GM12878 (cell line): ENCODE results near the gene AKAP1. TPM values are rescaled to one million over a fixed set of nuclear protein-coding genes. Genes with fewer than 3 reads are reported as not detected.

Experiments
- ATAC-seq: fragments of 200-7000 bp; cut with Tn5 transposase; 3 replicates; pipeline ENCODE4 v1.9.1; 2020; ENCODE audit warnings: mild to moderate bottlenecking, moderate library complexity
- BruUV-seq: library from RNA; stranded (reverse); fragments of 400-500 nt; replicated peaks from 2 replicates; lab custom pipeline; 2021; lab: Mats Ljungman, UMichigan
- CTCF ChIA-PET: fragments of 300-600 bp; sonication (Branson Sonifier 250); formaldehyde crosslinking; extraction: SDS; loops from one replicate; lab custom pipeline; 2021; ENCODE audit warnings: inconsistent platforms; lab: Yijun Ruan, JAX
- POLR2A ChIA-PET: fragments of 350-600 bp; formaldehyde crosslinking; extraction: SDS; loops from one replicate; lab custom pipeline; 2021; ENCODE audit warnings: inconsistent platforms; lab: Charles Lee
- RAD21 ChIA-PET: fragments of 300-600 bp; sonication (Branson Sonifier 250); formaldehyde crosslinking; loops from one replicate; lab custom pipeline; 2023; ENCODE audit warnings: antibody characterized with exemption; ENCODE audit not compliant: unreplicated experiment; lab: Charles Lee
- SMC1A ChIA-PET: fragments of 300-600 bp; sonication (Branson Sonifier 250); formaldehyde crosslinking; loops from one replicate; lab custom pipeline; 2023; ENCODE audit not compliant: unreplicated experiment, uncharacterized antibody; lab: Charles Lee
- DNase-seq: peaks from one replicate; pipeline ENCODE4 v3.0.0-alpha.2; 2011; ENCODE audit warnings: low read depth, low spot score
- FAIRE-seq: peaks from 3 replicates; lab custom pipeline; 2011; peaks lifted over from hg19 to GRCh38; lab: Jason Lieb, UNC
- H2AFZ ChIP-seq: 2 replicates; pipeline ENCODE4 v1.6.0; 2011; ENCODE audit warnings: low read depth, low read length, control low read depth; ENCODE audit not compliant: control insufficient read depth
- H3K27ac ChIP-seq: 2 replicates; pipeline ENCODE4 v1.5.1; 2011; ENCODE audit warnings: control low read depth; ENCODE audit not compliant: control insufficient read depth, insufficient read depth
- H3K27me3 ChIP-seq, 2 experiments: replicated peaks in 1 of 2; 2 replicates each; pipeline versions ENCODE4 v1.6.0 to v1.6.1; 2011; ENCODE audit warnings: low read length in 1 of 2; ENCODE audit not compliant: control insufficient read depth in 2 of 2, insufficient read depth in 2 of 2
- H3K36me3 ChIP-seq, 2 experiments: 2 replicates each; pipeline ENCODE4 v1.5.1; 2011; ENCODE audit warnings: low read length in 1 of 2; ENCODE audit not compliant: control insufficient read depth in 2 of 2, insufficient read depth in 2 of 2
- H3K4me1 ChIP-seq: 2 replicates; pipeline ENCODE4 v1.6.1; 2011; ENCODE audit warnings: mild to moderate bottlenecking, low read length, moderate library complexity, mixed read lengths; ENCODE audit not compliant: control insufficient read depth, insufficient read depth
- H3K4me2 ChIP-seq: 2 replicates; pipeline ENCODE4 v1.6.0; 2011; ENCODE audit warnings: control low read depth; ENCODE audit not compliant: control insufficient read depth, insufficient read depth
- H3K4me3 ChIP-seq: fragments of 200-600 bp; sonication (generic); 2 replicates; pipeline ENCODE4 v1.5.1; 2016
- H3K79me2 ChIP-seq: 2 replicates; pipeline ENCODE4 v1.6.0; 2011; ENCODE audit warnings: low read length; ENCODE audit not compliant: control insufficient read depth, insufficient read depth
- H3K9ac ChIP-seq: 2 replicates; pipeline ENCODE4 v1.8.0; 2011; ENCODE audit warnings: low read length, control low read depth, mixed read lengths; ENCODE audit not compliant: control insufficient read depth, insufficient read depth
- H3K9me3 ChIP-seq: replicated peaks from 3 replicates; pipeline ENCODE4 v1.5.1; 2011; ENCODE audit warnings: mild to moderate bottlenecking, low read length; ENCODE audit not compliant: control insufficient read depth, insufficient read depth
- H4K20me1 ChIP-seq: 2 replicates; pipeline ENCODE4 v1.6.0; 2011; ENCODE audit not compliant: control insufficient read depth, insufficient read depth
- CTCF ChIP-seq, 3 experiments: IDR thresholded peaks in 2 of 3; conservative IDR thresholded peaks in 1 of 3; 2 replicates each; pipeline ENCODE4 v1.5.1; 2011; ENCODE audit warnings: low read depth in 3 of 3, low read length in 3 of 3, mild to moderate bottlenecking in 3 of 3, control low read depth in 2 of 3, moderate library complexity in 2 of 3, inconsistent platforms in 1 of 3, mixed read lengths in 1 of 3; ENCODE audit not compliant: control insufficient read depth in 2 of 3, insufficient read depth in 1 of 3; ENCODE audit errors: extremely low read depth in 1 of 3
- EED ChIP-seq: sonication (generic); IDR thresholded peaks from 2 replicates; pipeline ENCODE4 v1.6.1; 2016; ENCODE audit warnings: antibody characterized with exemption, low read depth
- KLF5 ChIP-seq: fragments of 450-650 bp; IDR thresholded peaks from 2 replicates; pipeline ENCODE4 v1.6.1; 2014; ENCODE audit warnings: mild to moderate bottlenecking; ENCODE audit not compliant: partially characterized antibody
- NFIC ChIP-seq: IDR thresholded peaks from 2 replicates; pipeline ENCODE4 v1.6.1; 2012; ENCODE audit warnings: low read depth, mild to moderate bottlenecking, inconsistent platforms, low read length, moderate library complexity
- SPI1 ChIP-seq: IDR thresholded peaks from 2 replicates; pipeline ENCODE4 v1.6.1; 2011; ENCODE audit warnings: low read depth, mild to moderate bottlenecking, low read length, moderate library complexity, borderline replicate concordance; ENCODE audit not compliant: insufficient read depth
- WRNIP1 ChIP-seq: IDR thresholded peaks from 2 replicates; pipeline ENCODE4 v1.6.1; 2011; ENCODE audit warnings: low read depth, low read length, improper control_type of control experiment, borderline replicate concordance
- ZNF384 ChIP-seq: IDR thresholded peaks from 2 replicates; pipeline ENCODE4 v1.6.1; 2012; ENCODE audit warnings: low read depth, mild to moderate bottlenecking, low read length, improper control_type of control experiment, borderline replicate concordance
- WGBS: methylation state at CpG from one replicate; pipeline ENCODE4 v1.1.6; 2016; ENCODE audit warnings: low lambda C conversion rate; ENCODE audit not compliant: insufficient replicate concordance, insufficient coverage; ENCODE audit errors: missing lambda C conversion rate; 5-methylcytosine and 5-hydroxymethylcytosine counted together
- in situ Hi-C: fragments of 300-500 bp; cut with MboI; formaldehyde crosslinking; loops from 9 replicates; pipeline ENCODE4 v1.14.3; 2018; ENCODE audit warnings: mixed read lengths
- intact Hi-C: fragments of 100-400 bp; cut with micrococcal nuclease; formaldehyde crosslinking; loops from one replicate; pipeline ENCODE4 v1.14.2; 2022; ENCODE audit not compliant: unreplicated experiment
- polyA plus RNA-seq, 11 experiments: library from polyadenylated mRNA; depleted of rRNA in 4 of 11; unstranded in 6 of 11; stranded (reverse) in 5 of 11; fragments of >200 nt; fragmentation: Nextera tagmentation in 4 of 11; fragmentation: Illumina TruSeq in 1 of 11; extraction: Ambion mirVana in 4 of 11; extraction: Trizol in 1 of 11; gene quantifications; 1 replicate in 1 of 11; 2 replicates in 10 of 11; pipeline versions ENCODE4 v1.2.1 to v1.2.3, GENCODE V29; 2011 to 2016; ENCODE audit warnings: inconsistent platforms in 2 of 11, missing spikeins in 2 of 11, low read depth in 1 of 11
- total RNA-seq, 4 experiments: library from RNA; depleted of rRNA in 3 of 4; stranded (reverse); fragments of >200 nt in 3 of 4; fragmentation: Illumina TruSeq in 1 of 4; extraction: Trizol in 1 of 4; gene quantifications; 2 replicates each; pipeline versions ENCODE4 v1.2.1 to v1.2.3, GENCODE V29; 2013 to 2021
- TF ChIP-seq, protein P1 (sequence below): IDR thresholded peaks from 2 replicates; pipeline ENCODE4 v1.6.1; 2012; ENCODE audit warnings: improper control_type of control experiment, low read depth, low read length; ENCODE audit not compliant: insufficient replicate concordance

AKAP1 gene
- total and polyA plus RNA-seq, 10 of the 15 experiments (the other 5 are each of a cell fraction or from before 2014, with no cell fraction given) = 11.9 to 50.5 (median 38.1) TPM

DNA sequence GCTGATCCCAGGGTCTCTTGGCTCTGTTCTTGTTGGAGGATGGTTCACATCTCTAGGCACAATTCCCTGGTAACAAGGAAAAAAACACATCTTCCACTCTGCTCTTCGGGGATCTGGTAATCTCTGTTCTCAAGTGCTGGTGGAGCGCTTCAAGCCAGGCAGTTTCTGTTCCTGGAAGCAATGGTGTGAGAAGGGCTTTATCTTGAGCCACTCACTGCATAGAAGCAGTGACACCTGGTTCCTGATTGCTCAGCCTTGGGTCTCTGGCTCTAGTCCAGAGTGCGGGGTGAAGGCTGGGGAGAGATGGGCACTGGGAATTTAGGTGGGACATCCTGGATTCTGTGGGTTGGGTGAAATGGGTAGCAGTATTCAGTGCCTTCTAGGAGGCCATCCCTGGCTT lies 14.1 kb downstream of the AKAP1 start:
- Histone ChIP-seq H3K4me3 (no peak overlapping the region; the same call in 1 of the 2 replicates), H3K9ac (peak overlapping the region; percentile 28; the same call in 1 of the 2 replicates), H3K4me2 (peak overlapping the region; percentile 54), H3K27ac (peak overlapping the region; percentile 56), H3K27me3 (no peaks in the 10 kb centered on the region), H4K20me1 (peaks cover 3% of the 10 kb centered on the region), H3K79me2 (peaks cover 57% of the 10 kb centered on the region), H2AFZ (peak overlapping the region; percentile 48), H3K36me3 (peaks cover 2 to 9% of the 10 kb centered on the region in 2 experiments), H3K9me3 (no peaks in the 10 kb centered on the region), H3K4me1 (peaks cover 29% of the 10 kb centered on the region)
- POLR2A ChIA-PET = interaction anchor here (0.7 kb wide), 1 partner anchor 391 kb away, joined by 4 read pairs; no protein-coding TSS in a partner anchor
- CTCF ChIA-PET = interaction anchor here (0.7 kb wide), 1 partner anchor 19 kb away, joined by 3 read pairs; no protein-coding TSS in a partner anchor
- in situ Hi-C loops = no loop called here
- RAD21 ChIA-PET = no interaction called here
- SMC1A ChIA-PET = no interaction called here
- WGBS = 66% methylated on average over 3 of the region's 3 CpGs
- intact Hi-C loops = no loop called here
- no peak for DNase-seq
- no TSS peak for BruUV-seq
- peak; percentile 81 for ATAC-seq
- TF ChIP-seq SPI1 = 0 out of 2 replicates have a peak, but pooled peaks have one; percentile 12
- no peak for TF ChIP-seq KLF5
- peak; percentile 48; the same call in 1 of the 2 replicates for TF ChIP-seq EED
- FAIRE-seq = peak; percentile 89

DNA sequence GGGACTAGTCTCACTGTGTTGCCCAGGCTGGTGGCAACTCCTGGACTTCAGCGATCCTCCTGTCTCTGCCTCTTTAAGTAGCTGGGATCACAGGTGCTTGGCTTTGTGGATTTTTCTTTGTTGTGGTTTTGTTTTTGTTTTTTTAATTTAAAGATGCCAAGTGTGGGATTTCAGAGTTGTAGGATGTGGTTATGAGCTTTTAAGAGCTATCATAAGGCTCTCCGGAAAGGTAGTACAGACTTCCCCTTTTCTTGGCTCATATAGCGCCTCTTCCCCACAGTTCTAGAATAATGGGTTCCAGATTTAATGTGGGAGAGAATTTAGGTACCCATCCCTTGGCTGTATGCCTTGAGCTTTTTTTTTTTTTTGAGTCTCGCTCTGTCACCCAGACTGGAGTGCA lies 17.1 kb downstream of the AKAP1 start:
- Histone ChIP-seq H3K9me3 (no peaks in the 10 kb centered on the region), H4K20me1 (peaks cover 3% of the 10 kb centered on the region), H3K36me3 (peaks cover 3 to 11% of the 10 kb centered on the region in 2 experiments), H3K27me3 (no peaks in the 10 kb centered on the region), H3K9ac (no peak overlapping the region), H3K4me3 (no peak overlapping the region), H2AFZ (no peak overlapping the region), H3K4me2 (peak overlapping the region; percentile 30), H3K79me2 (peaks cover 34% of the 10 kb centered on the region), H3K4me1 (peaks cover 29% of the 10 kb centered on the region), H3K27ac (no peak overlapping the region)
- ChIA-PET SMC1A (interaction anchor here (0.6 kb wide), 1 partner anchor 646 kb away, joined by 3 read pairs; no protein-coding TSS in a partner anchor), CTCF (interaction anchor here (0.6 to 1.5 kb wide), 4 partner anchors 11 to 240 kb away, joined by 3 to 5 read pairs (median 4); no protein-coding TSS in a partner anchor), POLR2A (interaction anchor here (0.5 to 1.0 kb wide), 5 partner anchors 11 to 136 kb away, joined by 3 to 4 read pairs (median 3); no protein-coding TSS in a partner anchor), RAD21 (interaction anchor here (1.6 kb wide), 1 partner anchor 14 kb away, joined by 4 read pairs; no protein-coding TSS in a partner anchor)
- in situ Hi-C loops = no loop called here
- BruUV-seq = no TSS peak
- no peak for DNase-seq
- ATAC-seq = peak; percentile 61
- intact Hi-C loops = no loop called here
- no peak for FAIRE-seq
- WGBS = 59% methylated on average over 4 of the region's 4 CpGs
- TF ChIP-seq WRNIP1 (no peak), CTCF (IDR thresholded peaks at IDR 0.05 in 2 of 3, conservative IDR thresholded peaks at IDR 0.05 in 1 of 3; ENCODE audit: control insufficient read depth in 2 of 3, extremely low read depth in 1 of 3, insufficient read depth in 1 of 3, low read depth in 3 of 3, low read length in 3 of 3) (no peak), NFIC (no peak), ZNF384 (no peak)
- TF ChIP-seq, protein P1, sequence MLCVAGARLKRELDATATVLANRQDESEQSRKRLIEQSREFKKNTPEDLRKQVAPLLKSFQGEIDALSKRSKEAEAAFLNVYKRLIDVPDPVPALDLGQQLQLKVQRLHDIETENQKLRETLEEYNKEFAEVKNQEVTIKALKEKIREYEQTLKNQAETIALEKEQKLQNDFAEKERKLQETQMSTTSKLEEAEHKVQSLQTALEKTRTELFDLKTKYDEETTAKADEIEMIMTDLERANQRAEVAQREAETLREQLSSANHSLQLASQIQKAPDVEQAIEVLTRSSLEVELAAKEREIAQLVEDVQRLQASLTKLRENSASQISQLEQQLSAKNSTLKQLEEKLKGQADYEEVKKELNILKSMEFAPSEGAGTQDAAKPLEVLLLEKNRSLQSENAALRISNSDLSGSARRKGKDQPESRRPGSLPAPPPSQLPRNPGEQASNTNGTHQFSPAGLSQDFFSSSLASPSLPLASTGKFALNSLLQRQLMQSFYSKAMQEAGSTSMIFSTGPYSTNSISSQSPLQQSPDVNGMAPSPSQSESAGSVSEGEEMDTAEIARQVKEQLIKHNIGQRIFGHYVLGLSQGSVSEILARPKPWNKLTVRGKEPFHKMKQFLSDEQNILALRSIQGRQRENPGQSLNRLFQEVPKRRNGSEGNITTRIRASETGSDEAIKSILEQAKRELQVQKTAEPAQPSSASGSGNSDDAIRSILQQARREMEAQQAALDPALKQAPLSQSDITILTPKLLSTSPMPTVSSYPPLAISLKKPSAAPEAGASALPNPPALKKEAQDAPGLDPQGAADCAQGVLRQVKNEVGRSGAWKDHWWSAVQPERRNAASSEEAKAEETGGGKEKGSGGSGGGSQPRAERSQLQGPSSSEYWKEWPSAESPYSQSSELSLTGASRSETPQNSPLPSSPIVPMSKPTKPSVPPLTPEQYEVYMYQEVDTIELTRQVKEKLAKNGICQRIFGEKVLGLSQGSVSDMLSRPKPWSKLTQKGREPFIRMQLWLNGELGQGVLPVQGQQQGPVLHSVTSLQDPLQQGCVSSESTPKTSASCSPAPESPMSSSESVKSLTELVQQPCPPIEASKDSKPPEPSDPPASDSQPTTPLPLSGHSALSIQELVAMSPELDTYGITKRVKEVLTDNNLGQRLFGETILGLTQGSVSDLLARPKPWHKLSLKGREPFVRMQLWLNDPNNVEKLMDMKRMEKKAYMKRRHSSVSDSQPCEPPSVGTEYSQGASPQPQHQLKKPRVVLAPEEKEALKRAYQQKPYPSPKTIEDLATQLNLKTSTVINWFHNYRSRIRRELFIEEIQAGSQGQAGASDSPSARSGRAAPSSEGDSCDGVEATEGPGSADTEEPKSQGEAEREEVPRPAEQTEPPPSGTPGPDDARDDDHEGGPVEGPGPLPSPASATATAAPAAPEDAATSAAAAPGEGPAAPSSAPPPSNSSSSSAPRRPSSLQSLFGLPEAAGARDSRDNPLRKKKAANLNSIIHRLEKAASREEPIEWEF = no peak
